Naive thymus-derived CD8-positive, alpha-beta T cell (primary cell): ENCODE data around the gene GBA3. TPM values are rescaled to one million over a fixed set of nuclear protein-coding genes. Genes with fewer than 3 reads are reported as not detected.

ENCODE experiments used
- polyA plus RNA-seq, 3 donors: library from polyadenylated mRNA; unstranded; fragments of 300-500 nt; fragmentation: Illumina TruSeq; gene quantifications; one replicate each; pipeline ENCODE4 v1.2.3, GENCODE V29; 2021
- total RNA-seq, 8 experiments: library from RNA in 2 of 8; stranded (reverse) in 2 of 8; gene quantifications; one replicate each; pipeline ENCODE4 v1.2.3 and lab custom pipeline; 2021 to 2026

GBA3 gene
- total and polyA plus RNA-seq, 5 experiments from 2014 or later, result 0.07 to 0.21 TPM; not detected in 3

Other genes with a start within 250 kb of the GBA3 start
- gene ADGRA3, start 176.9 kb upstream of the GBA3 start, total RNA-seq, result 1 to 10 TPM; 1.8 to 2.1 TPM
- 1 to 10 TPM in 1 of 3 donors, under 1 TPM in 2; 0.41 to 1.7 (median 0.59) TPM for gene ADGRA3, start 176.9 kb upstream of the GBA3 start, polyA plus RNA-seq